Aorta (tissue), 5 donors: ENCODE measurements around the gene MDK. TPM values are rescaled to one million over a fixed set of nuclear protein-coding genes. Genes with fewer than 3 reads are reported as not detected.
"Not testable (repeated sequence)": the region's sequence is repeated elsewhere in the genome, so short reads cannot be mapped to it uniquely, and the experiment has no call there.

ENCODE experiments used
- ATAC-seq: fragments of 200-7000 bp; cut with Tn5 transposase; one replicate; pipeline ENCODE4 v1.9.1; 2022; ENCODE audit warnings: moderate library complexity; ENCODE audit not compliant: low FRiP score
- DNase-seq, 2 donors: peaks; one replicate each; pipeline ENCODE4 v3.0.0-alpha.2; 2020
- H3K27ac ChIP-seq, 2 donors: one replicate each; pipeline ENCODE4 v1.5.1; 2013; ENCODE audit warnings: low read length in 2 of 2, mild to moderate bottlenecking in 2 of 2, moderate library complexity in 2 of 2, control low read depth in 1 of 2, inconsistent platforms in 1 of 2, low read depth in 1 of 2
- H3K27me3 ChIP-seq, 2 donors: one replicate each; pipeline ENCODE4 v1.6.1; 2013; ENCODE audit warnings: control low read depth in 1 of 2, low read length in 1 of 2, mild to moderate bottlenecking in 1 of 2, moderate library complexity in 1 of 2; ENCODE audit not compliant: insufficient read depth in 2 of 2, control insufficient read depth in 1 of 2
- H3K36me3 ChIP-seq, 2 donors: one replicate each; pipeline ENCODE4 v1.6.1; 2013; ENCODE audit warnings: control low read depth in 1 of 2, low read length in 1 of 2, mild to moderate bottlenecking in 1 of 2; ENCODE audit not compliant: insufficient read depth in 2 of 2, control insufficient read depth in 1 of 2
- H3K4me1 ChIP-seq, 2 donors: one replicate each; pipeline ENCODE4 v1.6.1; 2013; ENCODE audit warnings: low read length in 2 of 2, control low read depth in 1 of 2, mild to moderate bottlenecking in 1 of 2, moderate library complexity in 1 of 2; ENCODE audit not compliant: insufficient read depth in 2 of 2, control insufficient read depth in 1 of 2
- H3K4me3 ChIP-seq, 2 donors: one replicate each; pipeline ENCODE4 v1.5.1; 2013; ENCODE audit warnings: low read length in 2 of 2, control low read depth in 1 of 2, mild to moderate bottlenecking in 1 of 2
- H3K9me3 ChIP-seq: one replicate; pipeline ENCODE4 v1.6.1; 2013; ENCODE audit warnings: mild to moderate bottlenecking, low read length; ENCODE audit not compliant: control insufficient read depth
- WGBS, 2 donors: extraction: QIAGEN DNeasy Blood & Tissue Kit; methylation state at CpG; one replicate each; pipeline ENCODE4 v1.1.7; 2013; 5-methylcytosine and 5-hydroxymethylcytosine counted together
- intact Hi-C, 2 donors: fragments of 100-400 bp; cut with DNase I; formaldehyde crosslinking; loops; one replicate each; pipeline versions ENCODE4 v1.14.2 to v1.15.0; 2022
- polyA plus RNA-seq, 2 donors: library from polyadenylated mRNA; stranded (reverse); fragments of 200-250 nt; gene quantifications; one replicate each; pipeline ENCODE4 v1.2.3, GENCODE V29; 2013
- total RNA-seq, 2 donors: library from RNA; stranded (reverse); fragmentation: NEBNext Ultra II Directional; extraction: Animal tissue kit (Norgen Biotek cat#: 25700); gene quantifications; one replicate each; pipeline ENCODE4 v1.2.1, GENCODE V29; 2021
- donor health status: healthy with polysubstance abuse.
- donor health status: Bipolar disorder and iron deficiency.
- donor health status: DM: no; HTN: no; CAD: no.
- donor health status: DM: no; HTN: no; CAD: no.
- donor health status: DM: yes; HTN: yes; CAD: no.

The MDK gene
- total and polyA plus RNA-seq, 4 donors = 11.8 to 40.3 (median 19.6) TPM

DNA sequence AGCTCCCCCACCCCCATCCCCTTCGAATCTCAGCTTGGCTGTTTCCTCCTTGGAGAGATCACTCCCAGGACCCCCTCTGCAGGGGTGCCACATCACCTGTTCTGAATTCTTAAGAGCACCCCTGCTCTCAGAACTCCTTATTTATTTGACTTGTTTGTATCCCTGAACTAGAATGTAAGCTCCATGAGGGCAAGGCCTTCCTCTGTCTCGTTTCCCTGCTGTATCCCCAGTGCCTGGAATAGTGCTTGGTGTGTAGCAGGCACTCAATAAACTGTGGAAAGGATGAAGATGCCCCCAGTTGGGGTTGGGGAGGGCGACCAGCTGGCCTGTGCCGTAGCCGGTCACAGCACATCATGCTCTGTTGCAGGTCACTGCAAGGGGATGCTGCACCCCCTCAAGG lies 3.6 kb upstream of the MDK start:
- peak in 1 of 2 donors; percentile 24 for DNase-seq
- peaks cover 0 to 2% of the 10 kb centered on the region in 2 donors for H3K36me3 ChIP-seq

DNA sequence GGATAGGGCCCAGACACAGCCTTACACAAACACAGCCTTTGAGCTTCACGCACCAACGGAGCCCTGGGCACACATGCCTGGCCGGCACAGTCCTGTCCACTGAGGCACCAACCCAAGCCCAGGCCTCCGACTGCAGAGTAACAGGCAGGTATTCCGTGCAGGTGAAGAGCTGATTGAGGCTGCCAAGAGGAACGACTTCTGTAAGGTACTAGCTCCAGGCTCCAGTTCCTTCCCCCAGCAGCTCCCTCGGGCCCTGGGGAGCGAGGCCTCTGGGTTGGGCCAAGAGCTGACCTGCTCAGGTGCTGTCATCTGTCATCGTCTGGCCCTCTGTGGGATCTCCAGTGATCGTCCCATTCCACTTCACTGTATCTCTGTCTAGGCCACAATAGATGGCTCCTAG lies 3.2 kb upstream of the MDK start:
- ATAC-seq (no peak), DNase-seq (no peak)
- Histone ChIP-seq H3K27ac (no peak overlapping the region), H3K9me3 (no peaks in the 10 kb centered on the region), H3K27me3 (no peaks in the 10 kb centered on the region), H3K4me3 (no peak overlapping the region), H3K36me3 (peaks cover 0 to 2% of the 10 kb centered on the region in 2 donors), H3K4me1 (no peaks in the 10 kb centered on the region)
- WGBS, 2 donors = 89 to 90% methylated on average over 10 of the region's 10 CpGs
- intact Hi-C loops = no loop called here

More for the DNA sequence above, 3.6 kb upstream of the MDK start:
- H3K27me3 ChIP-seq = no peaks in the 10 kb centered on the region
- H3K4me3 ChIP-seq = no peak overlapping the region
- no peak for ATAC-seq
- 96% methylated on average over 5 of the region's 5 CpGs for WGBS, 2 donors
- H3K27ac ChIP-seq = no peak overlapping the region
- H3K9me3 ChIP-seq = no peaks in the 10 kb centered on the region
- H3K4me1 ChIP-seq = no peaks in the 10 kb centered on the region
- intact Hi-C loops = no loop called here

DNA sequence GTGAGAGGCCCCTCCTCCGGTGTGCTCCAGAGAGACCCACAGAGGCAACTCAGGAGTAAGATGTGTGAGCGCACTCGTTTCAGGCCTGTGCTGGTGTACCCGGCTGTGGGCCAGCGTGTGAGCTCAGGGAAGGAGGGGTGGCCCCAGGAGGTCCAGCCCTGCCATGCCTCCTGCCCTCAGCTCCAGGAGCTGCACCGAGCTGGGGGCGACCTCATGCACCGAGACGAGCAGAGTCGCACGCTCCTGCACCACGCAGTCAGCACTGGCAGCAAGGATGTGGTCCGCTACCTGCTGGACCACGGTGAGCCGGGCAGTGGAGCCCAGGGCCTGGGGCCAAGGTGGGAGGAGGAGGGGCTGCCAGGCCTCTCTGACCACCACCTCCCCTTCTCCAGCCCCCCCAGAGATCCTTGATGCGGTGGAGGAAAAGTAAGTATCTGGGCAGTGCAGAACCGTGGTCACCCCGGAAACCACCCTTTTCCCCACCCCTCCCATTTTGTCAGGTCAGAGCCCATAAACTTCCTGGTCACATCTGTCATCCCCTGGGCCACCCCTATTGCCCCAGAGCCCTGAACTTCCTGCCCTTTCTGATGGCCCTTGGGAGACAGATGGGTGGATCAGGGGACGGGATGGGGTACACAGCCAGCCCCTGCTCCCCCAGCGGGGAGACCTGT lies 2.5 kb upstream of the MDK start:
- Histone ChIP-seq H3K4me3 (no peak overlapping the region), H3K4me1 (no peaks in the 10 kb centered on the region), H3K9me3 (no peaks in the 10 kb centered on the region), H3K27ac (no peak overlapping the region), H3K36me3 (peaks cover 0 to 2% of the 10 kb centered on the region in 2 donors), H3K27me3 (no peaks in the 10 kb centered on the region)
- intact Hi-C loops = no loop called here
- DNase-seq (peak in 1 of 2 donors; percentile 40), ATAC-seq (no peak)
- 58 to 62% methylated on average over 20 of the region's 20 CpGs for WGBS, 2 donors

DNA sequence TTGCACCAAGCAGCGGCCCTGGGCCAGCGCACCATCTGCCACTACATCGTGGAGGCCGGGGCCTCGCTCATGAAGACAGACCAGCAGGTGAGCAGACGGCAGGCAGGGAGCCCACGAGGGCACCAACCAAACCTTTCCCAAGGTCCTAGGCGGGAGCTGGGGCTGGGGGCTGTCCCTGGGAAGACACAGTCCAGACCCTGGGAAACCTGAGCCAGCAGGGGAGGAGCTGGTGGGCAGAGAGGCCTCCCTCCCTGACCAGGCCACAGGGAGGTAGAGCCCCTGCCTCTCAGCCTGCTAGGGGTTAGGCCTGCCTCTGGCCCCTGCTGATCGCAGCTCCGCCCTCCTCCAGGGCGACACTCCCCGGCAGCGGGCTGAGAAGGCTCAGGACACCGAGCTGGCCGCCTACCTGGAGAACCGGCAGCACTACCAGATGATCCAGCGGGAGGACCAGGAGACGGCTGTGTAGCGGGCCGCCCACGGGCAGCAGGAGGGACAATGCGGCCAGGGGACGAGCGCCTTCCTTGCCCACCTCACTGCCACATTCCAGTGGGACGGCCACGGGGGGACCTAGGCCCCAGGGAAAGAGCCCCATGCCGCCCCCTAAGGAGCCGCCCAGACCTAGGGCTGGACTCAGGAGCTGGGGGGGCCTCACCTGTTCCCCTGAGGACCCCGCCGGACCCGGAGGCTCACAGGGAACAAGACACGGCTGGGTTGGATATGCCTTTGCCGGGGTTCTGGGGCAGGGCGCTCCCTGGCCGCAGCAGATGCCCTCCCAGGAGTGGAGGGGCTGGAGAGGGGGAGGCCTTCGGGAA lies 1.8 kb upstream of the MDK start:
- H3K4me1 ChIP-seq, H3K36me3 ChIP-seq, intact Hi-C loops, H3K4me3 ChIP-seq, H3K27ac ChIP-seq, H3K27me3 ChIP-seq, H3K9me3 ChIP-seq: not testable (repeated sequence)
- ATAC-seq (peak; percentile 25), DNase-seq (peak; percentile 44 to 74)
- WGBS, 2 donors = 85 to 87% methylated on average over 24 to 36 of the region's 36 CpGs

DNA sequence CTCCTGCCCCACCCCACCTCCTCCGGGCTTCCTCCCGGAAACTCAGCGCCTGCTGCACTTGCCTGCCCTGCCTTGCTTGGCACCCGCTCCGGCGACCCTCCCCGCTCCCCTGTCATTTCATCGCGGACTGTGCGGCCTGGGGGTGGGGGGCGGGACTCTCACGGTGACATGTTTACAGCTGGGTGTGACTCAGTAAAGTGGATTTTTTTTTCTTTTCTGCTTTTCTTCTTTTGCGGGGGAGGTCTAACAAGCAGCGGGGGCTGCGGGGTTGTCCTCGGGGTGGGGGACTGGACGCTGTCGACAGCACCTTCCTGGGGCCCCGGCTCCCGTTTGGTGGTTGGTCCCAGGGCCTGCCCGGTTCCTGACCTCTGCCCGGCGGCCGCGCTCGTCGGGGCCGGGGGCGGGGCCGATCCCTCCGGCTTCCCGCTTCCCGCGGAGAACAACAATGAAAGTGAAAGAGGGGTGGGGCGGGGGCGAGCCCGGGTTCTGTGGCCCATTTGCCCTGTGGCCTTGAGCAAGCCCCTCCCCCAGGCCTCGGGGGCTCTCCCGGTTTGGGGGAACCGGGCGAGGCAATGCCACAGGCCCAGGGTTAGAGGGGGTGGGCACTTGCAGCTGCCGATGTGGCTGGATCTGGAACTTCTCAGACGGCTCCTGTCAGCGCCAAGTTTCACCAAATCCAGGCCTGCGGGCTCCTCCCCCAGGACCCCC lies 975 bp upstream of the MDK start:
- Histone ChIP-seq H3K9me3 (no peaks in the 10 kb centered on the region), H3K27me3 (no peaks in the 10 kb centered on the region), H3K4me1 (no peaks in the 10 kb centered on the region), H3K36me3 (peaks cover 0 to 2% of the 10 kb centered on the region in 2 donors), H3K4me3 (peak overlapping the region; percentile 22 to 46), H3K27ac (no peak overlapping the region)
- peak; percentile 65 for ATAC-seq
- WGBS, 2 donors = 5 to 7% methylated on average over 30 to 45 of the region's 45 CpGs
- intact Hi-C loops = no loop called here
- DNase-seq = peak; percentile 82 to 87

DNA sequence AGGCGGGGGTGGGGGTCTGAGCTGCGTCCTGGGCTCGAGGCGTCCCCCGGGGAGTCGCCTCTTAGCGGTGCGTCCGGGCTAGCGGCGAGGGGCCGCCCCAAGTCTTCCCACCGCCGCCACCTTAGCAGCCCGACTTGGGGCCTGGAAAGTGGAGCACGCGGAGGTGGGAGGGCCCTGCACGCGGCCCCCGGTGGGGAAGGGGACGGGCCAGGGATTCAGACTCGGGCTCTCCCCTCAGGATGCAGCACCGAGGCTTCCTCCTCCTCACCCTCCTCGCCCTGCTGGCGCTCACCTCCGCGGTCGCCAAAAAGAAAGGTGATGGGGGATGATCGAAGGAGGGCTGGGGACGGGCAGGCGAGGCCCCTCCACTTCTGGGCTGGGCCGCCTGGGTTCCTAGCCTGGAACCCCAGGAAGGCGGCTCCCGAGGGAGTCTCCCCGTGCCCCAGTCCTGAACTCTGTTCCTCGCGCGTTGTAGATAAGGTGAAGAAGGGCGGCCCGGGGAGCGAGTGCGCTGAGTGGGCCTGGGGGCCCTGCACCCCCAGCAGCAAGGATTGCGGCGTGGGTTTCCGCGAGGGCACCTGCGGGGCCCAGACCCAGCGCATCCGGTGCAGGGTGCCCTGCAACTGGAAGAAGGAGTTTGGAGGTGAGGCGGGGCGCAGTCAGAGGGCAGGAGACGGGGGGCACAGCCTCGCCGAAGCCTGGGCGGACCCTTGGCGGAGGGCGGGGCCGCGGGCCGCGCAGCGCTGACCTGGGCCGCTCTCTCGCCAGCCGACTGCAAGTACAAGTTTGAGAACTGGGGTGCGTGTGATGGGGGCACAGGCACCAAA lies 563 bp downstream of the MDK start:
- Histone ChIP-seq H3K4me3 (peak overlapping the region; percentile 11 to 22), H3K27ac (no peak overlapping the region), H3K9me3 (no peaks in the 10 kb centered on the region), H3K4me1 (no peaks in the 10 kb centered on the region), H3K36me3 (no peaks in the 10 kb centered on the region), H3K27me3 (no peaks in the 10 kb centered on the region)
- intact Hi-C loops = no loop called here
- no peak for ATAC-seq
- peak in 1 of 2 donors; percentile 73 for DNase-seq
- WGBS, 2 donors = 3% methylated on average over 63 to 66 of the region's 66 CpGs

DNA sequence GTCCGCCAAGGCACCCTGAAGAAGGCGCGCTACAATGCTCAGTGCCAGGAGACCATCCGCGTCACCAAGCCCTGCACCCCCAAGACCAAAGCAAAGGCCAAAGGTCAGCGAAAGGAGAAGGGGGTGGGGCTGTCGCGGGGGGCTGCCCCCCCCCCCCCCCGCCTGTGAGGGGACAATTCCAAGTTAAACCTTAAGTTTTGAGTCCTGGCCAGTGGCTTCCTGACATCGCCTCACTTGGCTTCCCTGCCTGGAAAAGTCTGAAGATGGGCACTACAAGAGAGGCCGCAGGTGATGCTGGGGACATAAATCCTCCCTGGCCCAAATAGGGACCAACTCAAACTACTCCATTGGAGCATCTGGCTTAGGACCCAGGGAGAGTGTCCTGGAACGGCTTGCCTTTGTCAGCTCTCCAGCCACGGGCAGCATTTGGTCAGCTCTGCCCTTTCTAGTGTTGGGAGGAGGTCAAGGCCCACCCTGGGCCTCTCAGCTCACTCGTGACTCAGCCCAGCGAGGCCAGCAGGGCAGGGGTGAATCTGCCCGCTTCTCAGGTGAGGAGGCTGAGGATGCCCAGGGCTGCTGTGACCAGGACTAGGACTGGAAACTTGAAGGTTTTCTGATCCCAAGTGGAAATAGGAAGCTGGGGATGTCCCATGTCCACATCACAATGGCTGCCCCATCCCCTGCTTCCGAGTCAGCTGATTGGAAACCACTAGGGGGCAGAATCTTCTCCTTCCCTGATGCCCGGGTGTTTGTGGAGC lies 1.4 kb downstream of the MDK start:
- no peak overlapping the region for H3K27ac ChIP-seq
- no peaks in the 10 kb centered on the region for H3K27me3 ChIP-seq
- no peak for DNase-seq

DNA sequence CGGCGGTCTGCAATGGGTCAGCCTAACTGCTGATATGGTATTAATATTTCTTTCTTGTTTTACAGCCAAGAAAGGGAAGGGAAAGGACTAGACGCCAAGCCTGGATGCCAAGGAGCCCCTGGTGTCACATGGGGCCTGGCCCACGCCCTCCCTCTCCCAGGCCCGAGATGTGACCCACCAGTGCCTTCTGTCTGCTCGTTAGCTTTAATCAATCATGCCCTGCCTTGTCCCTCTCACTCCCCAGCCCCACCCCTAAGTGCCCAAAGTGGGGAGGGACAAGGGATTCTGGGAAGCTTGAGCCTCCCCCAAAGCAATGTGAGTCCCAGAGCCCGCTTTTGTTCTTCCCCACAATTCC lies 1.9 kb downstream of the MDK start:
- intact Hi-C loops = no loop called here
- Histone ChIP-seq H3K27me3 (no peaks in the 10 kb centered on the region), H3K9me3 (no peaks in the 10 kb centered on the region), H3K4me1 (no peaks in the 10 kb centered on the region), H3K27ac (no peak overlapping the region), H3K36me3 (no peaks in the 10 kb centered on the region), H3K4me3 (no peak overlapping the region)
- DNase-seq (no peak), ATAC-seq (no peak)
- 83 to 89% methylated on average over 7 of the region's 7 CpGs for WGBS, 2 donors

More for the DNA sequence above, 1.4 kb downstream of the MDK start:
- ATAC-seq = no peak
- Histone ChIP-seq H3K9me3 (no peaks in the 10 kb centered on the region), H3K36me3 (no peaks in the 10 kb centered on the region), H3K4me3 (no peak overlapping the region), H3K4me1 (no peaks in the 10 kb centered on the region)
- intact Hi-C loops = no loop called here
- 51 to 53% methylated on average over 18 of the region's 18 CpGs for WGBS, 2 donors
